ENCODE results near the gene TBX15. TPM values are rescaled to one million over a fixed set of nuclear protein-coding genes. Genes with fewer than 3 reads are reported as not detected.

Gene TBX15
- total RNA-seq, 1 donor = 0.63 TPM

GRCh38 chr1:118862755-118863154, 125.4 kb downstream of the TBX15 start:
- H3K4me3 ChIP-seq (ENCODE audit: low read depth, low read length) = no peak overlapping the region
- no peak for DNase-seq (ENCODE audit: low read depth)
- TF ChIP-seq, protein P1, sequence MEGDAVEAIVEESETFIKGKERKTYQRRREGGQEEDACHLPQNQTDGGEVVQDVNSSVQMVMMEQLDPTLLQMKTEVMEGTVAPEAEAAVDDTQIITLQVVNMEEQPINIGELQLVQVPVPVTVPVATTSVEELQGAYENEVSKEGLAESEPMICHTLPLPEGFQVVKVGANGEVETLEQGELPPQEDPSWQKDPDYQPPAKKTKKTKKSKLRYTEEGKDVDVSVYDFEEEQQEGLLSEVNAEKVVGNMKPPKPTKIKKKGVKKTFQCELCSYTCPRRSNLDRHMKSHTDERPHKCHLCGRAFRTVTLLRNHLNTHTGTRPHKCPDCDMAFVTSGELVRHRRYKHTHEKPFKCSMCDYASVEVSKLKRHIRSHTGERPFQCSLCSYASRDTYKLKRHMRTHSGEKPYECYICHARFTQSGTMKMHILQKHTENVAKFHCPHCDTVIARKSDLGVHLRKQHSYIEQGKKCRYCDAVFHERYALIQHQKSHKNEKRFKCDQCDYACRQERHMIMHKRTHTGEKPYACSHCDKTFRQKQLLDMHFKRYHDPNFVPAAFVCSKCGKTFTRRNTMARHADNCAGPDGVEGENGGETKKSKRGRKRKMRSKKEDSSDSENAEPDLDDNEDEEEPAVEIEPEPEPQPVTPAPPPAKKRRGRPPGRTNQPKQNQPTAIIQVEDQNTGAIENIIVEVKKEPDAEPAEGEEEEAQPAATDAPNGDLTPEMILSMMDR (IDR thresholded peaks at IDR 0.05; ENCODE audit: insufficient read depth, low read length) = no peak

DNA sequence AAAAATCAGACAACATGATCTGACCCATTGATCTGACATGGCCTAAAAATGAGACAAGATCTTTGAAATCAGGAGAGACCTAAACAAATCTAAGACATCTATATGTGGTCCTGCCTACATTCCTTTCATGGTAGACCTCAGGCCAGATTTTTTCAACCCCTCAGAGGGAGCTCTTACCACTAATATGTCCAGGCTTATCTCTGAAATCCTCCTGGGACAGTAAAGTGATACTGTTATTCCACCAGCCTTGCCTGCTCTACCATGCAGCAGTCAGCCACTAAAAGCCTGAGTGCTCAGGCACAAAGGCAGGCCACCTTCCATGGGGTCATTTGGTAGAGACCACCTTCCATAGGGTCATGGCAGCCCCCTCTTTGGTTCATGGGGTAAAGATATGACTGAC, 126.9 kb downstream of the TBX15 start:
- TF ChIP-seq, protein P1 (IDR thresholded peaks at IDR 0.05; ENCODE audit: insufficient read depth, low read length) = no peak
- no peak overlapping the region for H3K4me3 ChIP-seq (ENCODE audit: low read depth, low read length)
- DNase-seq (ENCODE audit: low read depth) = no peak

DNA sequence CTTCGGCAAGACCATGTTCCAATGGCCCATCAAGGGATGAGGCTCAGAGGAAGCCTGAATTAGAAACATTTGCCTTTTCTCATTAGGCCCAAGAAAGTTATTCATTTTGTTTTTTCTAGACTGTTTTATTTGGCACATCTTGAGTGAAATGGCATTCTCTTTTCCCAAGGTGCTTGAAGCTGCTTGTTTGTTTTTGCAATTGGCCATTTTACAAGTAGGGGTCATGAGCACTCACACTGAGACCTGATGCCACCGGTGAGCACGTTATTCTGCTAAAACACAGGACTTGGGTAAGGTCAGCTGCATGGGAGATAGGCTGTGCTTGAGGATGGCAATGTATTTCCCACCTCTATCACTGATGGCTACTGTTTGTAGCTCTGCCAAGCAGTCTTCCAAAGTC, 128.1 kb downstream of the TBX15 start:
- H3K4me3 ChIP-seq (ENCODE audit: low read depth, low read length) = no peak overlapping the region
- DNase-seq (ENCODE audit: low read depth) = no peak
- TF ChIP-seq, protein P1 (IDR thresholded peaks at IDR 0.05; ENCODE audit: insufficient read depth, low read length) = no peak

- TF ChIP-seq, protein P1 (IDR thresholded peaks at IDR 0.05; ENCODE audit: insufficient read depth, low read length) = no peak
- no peak for DNase-seq (ENCODE audit: low read depth)
- H3K4me3 ChIP-seq (ENCODE audit: low read depth, low read length) = no peak overlapping the region
Observed at GRCh38 chr1:118846443-118846842, 141.7 kb downstream of the TBX15 start.

DNA sequence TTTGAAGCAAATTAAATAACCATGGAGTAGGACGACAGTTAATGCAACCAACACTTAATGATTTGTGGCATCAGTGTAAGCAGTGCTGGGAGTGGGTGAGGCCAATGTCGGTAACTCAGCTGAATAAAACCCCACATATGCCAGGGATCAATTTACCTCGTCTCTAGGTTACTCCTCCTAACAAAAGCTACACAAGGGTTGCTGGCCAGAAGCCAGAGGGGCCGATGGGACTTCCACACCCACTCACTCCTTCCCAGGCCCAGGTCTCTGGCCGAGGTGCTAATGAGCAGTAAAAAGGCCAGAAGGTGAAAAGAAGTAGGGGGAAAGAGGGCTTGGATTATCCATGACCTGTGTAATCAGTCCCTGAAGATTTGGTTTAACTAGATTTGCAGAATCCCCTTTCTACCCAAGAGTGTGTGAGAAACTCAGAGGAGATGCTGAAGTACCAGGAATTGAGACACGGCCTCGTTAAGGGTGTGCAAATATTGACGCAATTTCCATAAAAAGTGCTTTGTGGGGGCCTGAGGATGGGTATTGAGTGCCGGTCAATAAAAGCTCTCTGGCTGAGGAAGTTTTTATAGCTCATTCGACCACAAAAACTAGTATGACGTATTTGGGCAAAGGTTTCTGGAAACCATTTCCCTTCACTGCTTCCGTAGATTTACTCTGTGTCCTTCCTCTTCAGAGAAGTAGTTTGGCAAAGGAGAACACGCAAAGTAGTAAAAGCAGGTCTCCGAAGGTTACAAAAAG, 145.5 kb downstream of the TBX15 start:
- DNase-seq (ENCODE audit: low read depth) = no peak
- TF ChIP-seq, protein P1 (IDR thresholded peaks at IDR 0.05; ENCODE audit: insufficient read depth, low read length) = no peak
- H3K4me3 ChIP-seq (ENCODE audit: low read depth, low read length) = no peak overlapping the region

- no peak overlapping the region for H3K4me3 ChIP-seq (ENCODE audit: low read depth, low read length)
- TF ChIP-seq, protein P1 (IDR thresholded peaks at IDR 0.05; ENCODE audit: insufficient read depth, low read length) = no peak
- no peak for DNase-seq (ENCODE audit: low read depth)
Observed at GRCh38 chr1:118841521-118841920, 146.6 kb downstream of the TBX15 start.

Small RNA genes within 50 kb of the gene (small RNA-seq; reads per million reads assigned to genes)
- gene AL139420.2 = not detected

Other genes with a start within 250 kb of the TBX15 start
- gene WARS2, start 152.3 kb upstream of the TBX15 start, total RNA-seq (ENCODE audit: low replicate concordance) = 21.7 and 22.5 TPM in 2 replicates

Data from fibroblast of the aortic adventitia (primary cell).